LNCAP (cell line): ENCODE results near the gene KCNJ10.

Source experiments
- TF ChIP-seq, protein P1 (sequence below): fragments of 450-650 bp; IDR thresholded peaks from 2 replicates; pipeline ENCODE4 v1.5.1; 2017; ENCODE audit warnings: mild to moderate bottlenecking

Gene KCNJ10

GRCh38 chr1:160047111-160047991 is 22.6 kb downstream of the KCNJ10 start:
- TF ChIP-seq, protein P1, sequence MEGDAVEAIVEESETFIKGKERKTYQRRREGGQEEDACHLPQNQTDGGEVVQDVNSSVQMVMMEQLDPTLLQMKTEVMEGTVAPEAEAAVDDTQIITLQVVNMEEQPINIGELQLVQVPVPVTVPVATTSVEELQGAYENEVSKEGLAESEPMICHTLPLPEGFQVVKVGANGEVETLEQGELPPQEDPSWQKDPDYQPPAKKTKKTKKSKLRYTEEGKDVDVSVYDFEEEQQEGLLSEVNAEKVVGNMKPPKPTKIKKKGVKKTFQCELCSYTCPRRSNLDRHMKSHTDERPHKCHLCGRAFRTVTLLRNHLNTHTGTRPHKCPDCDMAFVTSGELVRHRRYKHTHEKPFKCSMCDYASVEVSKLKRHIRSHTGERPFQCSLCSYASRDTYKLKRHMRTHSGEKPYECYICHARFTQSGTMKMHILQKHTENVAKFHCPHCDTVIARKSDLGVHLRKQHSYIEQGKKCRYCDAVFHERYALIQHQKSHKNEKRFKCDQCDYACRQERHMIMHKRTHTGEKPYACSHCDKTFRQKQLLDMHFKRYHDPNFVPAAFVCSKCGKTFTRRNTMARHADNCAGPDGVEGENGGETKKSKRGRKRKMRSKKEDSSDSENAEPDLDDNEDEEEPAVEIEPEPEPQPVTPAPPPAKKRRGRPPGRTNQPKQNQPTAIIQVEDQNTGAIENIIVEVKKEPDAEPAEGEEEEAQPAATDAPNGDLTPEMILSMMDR: no peak

- TF ChIP-seq, protein P1: peak; percentile 73; the same call in 1 of the 2 replicates
Measured at GRCh38 chr1:160046494-160047110, 23.4 kb downstream of the KCNJ10 start.

DNA sequence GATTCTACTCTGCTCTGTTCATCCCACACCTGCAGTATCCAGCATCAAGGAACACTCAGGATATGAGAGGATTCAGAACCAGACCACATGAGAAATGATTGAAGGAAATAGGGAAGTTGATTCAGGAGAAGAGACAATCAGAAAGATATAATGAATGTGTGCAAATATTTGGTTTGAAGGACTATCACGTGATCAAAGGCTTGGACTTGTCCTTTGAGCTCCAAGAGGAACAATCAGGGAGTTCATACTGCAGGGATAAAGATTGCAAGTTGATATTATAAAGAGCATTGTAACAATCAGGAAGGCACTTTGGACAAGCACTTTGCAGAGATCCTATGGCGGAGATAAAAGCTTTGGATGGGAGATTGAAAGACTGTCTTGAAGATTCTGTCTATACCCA is 24.3 kb downstream of the KCNJ10 start:
- TF ChIP-seq, protein P1: no peak

DNA sequence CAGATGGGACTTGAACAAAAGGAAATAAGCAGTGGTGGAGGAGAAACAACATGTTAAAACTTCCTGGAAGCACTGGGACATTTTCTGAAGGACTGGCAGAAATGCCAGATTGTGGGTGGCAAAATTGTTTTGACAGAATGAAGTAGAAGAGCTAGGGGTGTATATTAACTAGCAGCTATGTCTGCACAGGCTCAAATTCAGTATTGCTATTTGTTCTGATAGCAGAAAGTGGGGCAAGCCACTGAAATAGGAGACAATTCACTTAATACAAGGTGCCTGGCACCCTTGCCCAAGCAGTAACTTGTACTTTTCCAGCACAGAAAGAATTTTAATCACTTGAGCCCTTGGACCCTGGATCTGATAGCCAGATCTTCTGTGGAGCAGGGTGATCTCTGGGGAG is 26.4 kb downstream of the KCNJ10 start:
- TF ChIP-seq, protein P1: no peak

DNA sequence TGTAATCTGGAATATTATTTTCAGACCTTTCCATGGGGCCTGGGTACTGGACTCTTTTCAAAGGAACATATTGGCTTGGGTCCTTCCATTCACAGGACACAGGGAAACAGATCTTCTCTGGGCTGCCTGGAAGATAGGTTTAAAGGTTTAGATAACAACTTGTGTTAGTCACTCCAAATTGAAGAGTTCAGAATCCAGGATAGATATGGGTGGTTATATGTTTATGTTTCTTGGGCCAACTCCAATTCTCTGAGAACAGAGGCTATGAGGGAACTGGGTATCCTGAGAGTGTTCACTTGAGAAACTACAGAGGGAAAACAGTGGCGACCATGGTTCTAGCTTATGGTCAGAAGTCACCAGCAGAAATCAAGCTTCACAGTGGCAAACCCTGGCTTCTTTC is 29.5 kb downstream of the KCNJ10 start:
- TF ChIP-seq, protein P1: no peak

- TF ChIP-seq, protein P1: no peak
Measured at GRCh38 chr1:160032165-160032820, 37.7 kb downstream of the KCNJ10 start.

- TF ChIP-seq, protein P1: no peak
Measured at GRCh38 chr1:160031365-160032164, 38.4 kb downstream of the KCNJ10 start, which contains the start of gene PIGM. PIGM (minus strand) TSS chr1:160031990; CDS start chr1:160031739, 251 bp downstream.
